Pancreas (tissue), 8 donors: ENCODE data around the gene SRPRA. TPM values are rescaled to one million over a fixed set of nuclear protein-coding genes. Genes with fewer than 3 reads are reported as not detected.

Experiments used
- polyA plus RNA-seq, 2 donors: library from polyadenylated mRNA; stranded (reverse); fragments of 200-250 nt; gene quantifications; one replicate each; pipeline ENCODE4 v1.2.3, GENCODE V29; 2013
- total RNA-seq, 6 donors: library from RNA; stranded (reverse); fragmentation: NEBNext Ultra II Directional in 4 of 6; extraction: Animal tissue kit (Norgen Biotek cat#: 25700) in 4 of 6; gene quantifications; one replicate each; pipeline versions ENCODE4 v1.2.1 to v1.2.4, GENCODE V29; 2021 to 2023
- donor health status: healthy with polysubstance abuse.
- donor health status: DM: no; HTN: no; CAD: no; lungs with moderate emphysema.
- donor health status: DM: no; HTN: no; CAD: no.
- donor health status: Bipolar disorder and iron deficiency.
- donor health status: DM: yes; HTN: yes; CAD: no.
- donor health status: DM: no; HTN: no; CAD: no.
- donor health status: DM: no; HTN: no; CAD: no.
- donor health status: DM: yes; HTN: yes; CAD: no.

The SRPRA gene
- total and polyA plus RNA-seq, 8 donors = 76.5 to 178 (median 152) TPM

Other genes starting within 250 kb of the SRPRA start
- gene CDON, start 206.0 kb downstream of the SRPRA start, total RNA-seq = 10 to 100 TPM in 1 of 6 donors, 1 to 10 TPM in 5; 2.0 to 10.7 (median 4.5) TPM
- gene CDON, start 206.0 kb downstream of the SRPRA start, polyA plus RNA-seq = 1 to 10 TPM in 1 of 2 donors, under 1 TPM in 1; 0.80 to 1.3 TPM
- 10 to 100 TPM; 16.0 to 31.4 (median 22.6) TPM for gene RPUSD4, start 57.2 kb downstream of the SRPRA start, total RNA-seq
- gene RPUSD4, start 57.2 kb downstream of the SRPRA start, polyA plus RNA-seq = 10 to 100 TPM; 14.5 to 18.6 TPM
- 1 to 10 TPM; 2.5 to 9.0 (median 3.7) TPM for gene FAM118B, start 57.1 kb downstream of the SRPRA start, total RNA-seq
- gene FAM118B, start 57.1 kb downstream of the SRPRA start, polyA plus RNA-seq = 1 to 10 TPM; 2.5 to 4.3 TPM
- gene FOXRED1, start 259 bp upstream of the SRPRA start, total RNA-seq = 10 to 100 TPM in 2 of 6 donors, 1 to 10 TPM in 4; 6.3 to 16.3 (median 7.5) TPM
- 10 to 100 TPM; 27.8 to 29.4 TPM for gene FOXRED1, start 259 bp upstream of the SRPRA start, polyA plus RNA-seq
- 1 to 10 TPM; 5.3 to 8.2 (median 6.6) TPM for gene TIRAP, start 14.2 kb upstream of the SRPRA start, total RNA-seq
- 1 to 10 TPM; 6.1 to 6.4 TPM for gene TIRAP, start 14.2 kb upstream of the SRPRA start, polyA plus RNA-seq
- gene DCPS, start 35.2 kb upstream of the SRPRA start, total RNA-seq = 10 to 100 TPM in 3 of 6 donors, 1 to 10 TPM in 3; 8.4 to 16.6 (median 9.8) TPM
- gene DCPS, start 35.2 kb upstream of the SRPRA start, polyA plus RNA-seq = 10 to 100 TPM; 15.2 to 16.6 TPM
- 10 to 100 TPM in 2 of 6 donors, 1 to 10 TPM in 4; 2.6 to 10.5 (median 9.4) TPM for gene ST3GAL4, start 86.8 kb upstream of the SRPRA start, total RNA-seq
- gene ST3GAL4, start 86.8 kb upstream of the SRPRA start, polyA plus RNA-seq = 10 to 100 TPM in 1 of 2 donors, 1 to 10 TPM in 1; 5.7 to 12.9 TPM